Colonic mucosa (tissue), 4 donors: ENCODE data around the gene RGS12. TPM values are rescaled to one million over a fixed set of nuclear protein-coding genes. Genes with fewer than 3 reads are reported as not detected.

Source experiments
- DNase-seq: peaks from one replicate; pipeline ENCODE4 v3.0.0-alpha.2; 2020
- H3K27ac ChIP-seq: fragments of 200-600 bp; one replicate; pipeline ENCODE4 v1.8.0; 2021
- H3K27me3 ChIP-seq: fragments of 200-600 bp; one replicate; pipeline ENCODE4 v1.8.0; 2021
- H3K36me3 ChIP-seq: fragments of 200-600 bp; one replicate; pipeline ENCODE4 v1.8.0; 2021
- H3K4me1 ChIP-seq: fragments of 200-600 bp; one replicate; pipeline ENCODE4 v1.8.0; 2021; ENCODE audit warnings: mild to moderate bottlenecking
- H3K4me3 ChIP-seq: fragments of 200-600 bp; one replicate; pipeline ENCODE4 v1.8.0; 2021
- H3K9ac ChIP-seq, 2 donors: one replicate each; pipeline ENCODE4 v1.7.0; 2013; ENCODE audit warnings: control low read depth in 2 of 2, low read depth in 2 of 2, low read length in 2 of 2
- H3K9me3 ChIP-seq: fragments of 200-600 bp; one replicate; pipeline ENCODE4 v1.8.0; 2021
- intact Hi-C: fragments of 100-400 bp; cut with DNase I; formaldehyde crosslinking; loops from one replicate; pipeline ENCODE4 v1.14.1; 2022
- total RNA-seq, 2 donors: library from RNA; stranded (reverse); fragmentation: NEBNext Ultra II Directional in 1 of 2; extraction: Animal tissue kit (Norgen Biotek cat#: 25700) in 1 of 2; gene quantifications; one replicate each; pipeline ENCODE4 v1.2.1, GENCODE V29; 2021
- TF ChIP-seq, protein P1 (sequence below): fragments of 200-600 bp; IDR thresholded peaks from one replicate; pipeline ENCODE4 v1.8.0; 2022; ENCODE audit warnings: antibody characterized with exemption, mild to moderate bottlenecking
- donor health status: healthy.
- donor health status: DM: no; HTN: no; CAD: no.
- donor health status: DM: no; HTN: no; CAD: no.

RGS12 gene
- total RNA-seq, 2 donors from 2014 or later = 18.0 to 25.7 TPM

DNA sequence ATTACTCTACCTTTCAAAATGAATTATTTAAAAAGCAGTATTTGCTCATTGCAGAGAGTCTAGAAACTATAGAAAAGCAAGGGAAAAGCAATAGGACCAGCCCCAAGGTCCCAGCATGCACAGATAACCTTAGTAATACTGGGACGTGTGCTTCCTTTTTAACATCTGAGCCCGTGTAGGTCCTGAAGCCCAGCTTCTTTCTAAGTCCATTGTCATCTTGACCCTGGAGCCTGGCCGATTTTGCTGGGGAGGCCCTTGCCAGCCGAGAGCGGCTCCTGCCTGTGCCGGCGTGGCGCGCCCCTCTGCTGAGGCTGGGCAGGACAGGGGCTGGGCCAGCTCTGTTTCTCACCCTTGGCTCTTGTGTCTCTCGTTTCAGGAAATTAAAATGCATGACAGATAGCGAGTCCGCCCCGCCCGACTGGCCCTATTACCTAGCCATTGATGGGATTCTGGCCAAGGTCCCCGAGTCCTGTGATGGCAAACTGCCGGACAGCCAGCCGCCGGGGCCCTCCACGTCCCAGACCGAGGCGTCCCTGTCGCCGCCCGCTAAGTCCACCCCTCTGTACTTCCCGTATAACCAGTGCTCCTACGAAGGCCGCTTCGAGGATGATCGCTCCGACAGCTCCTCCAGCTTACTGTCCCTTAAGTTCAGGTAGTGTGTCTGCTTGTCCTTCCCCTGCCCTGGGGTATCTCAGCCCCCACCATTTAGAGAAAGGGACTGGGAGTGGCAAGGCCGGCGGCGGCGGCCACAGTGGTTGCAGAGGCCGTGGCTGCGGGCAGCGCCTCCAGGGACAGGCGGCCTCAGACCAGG is 39.8 kb upstream of the RGS12 start:
- Histone ChIP-seq H3K4me1 (no peaks in the 10 kb centered on the region), H3K4me3 (no peak overlapping the region), H3K27ac (no peak overlapping the region), H3K9ac (no peak overlapping the region), H3K9me3 (no peaks in the 10 kb centered on the region), H3K27me3 (no peaks in the 10 kb centered on the region), H3K36me3 (no peaks in the 10 kb centered on the region)
- DNase-seq = no peak
- intact Hi-C loops = no loop called here
- TF ChIP-seq, protein P1, sequence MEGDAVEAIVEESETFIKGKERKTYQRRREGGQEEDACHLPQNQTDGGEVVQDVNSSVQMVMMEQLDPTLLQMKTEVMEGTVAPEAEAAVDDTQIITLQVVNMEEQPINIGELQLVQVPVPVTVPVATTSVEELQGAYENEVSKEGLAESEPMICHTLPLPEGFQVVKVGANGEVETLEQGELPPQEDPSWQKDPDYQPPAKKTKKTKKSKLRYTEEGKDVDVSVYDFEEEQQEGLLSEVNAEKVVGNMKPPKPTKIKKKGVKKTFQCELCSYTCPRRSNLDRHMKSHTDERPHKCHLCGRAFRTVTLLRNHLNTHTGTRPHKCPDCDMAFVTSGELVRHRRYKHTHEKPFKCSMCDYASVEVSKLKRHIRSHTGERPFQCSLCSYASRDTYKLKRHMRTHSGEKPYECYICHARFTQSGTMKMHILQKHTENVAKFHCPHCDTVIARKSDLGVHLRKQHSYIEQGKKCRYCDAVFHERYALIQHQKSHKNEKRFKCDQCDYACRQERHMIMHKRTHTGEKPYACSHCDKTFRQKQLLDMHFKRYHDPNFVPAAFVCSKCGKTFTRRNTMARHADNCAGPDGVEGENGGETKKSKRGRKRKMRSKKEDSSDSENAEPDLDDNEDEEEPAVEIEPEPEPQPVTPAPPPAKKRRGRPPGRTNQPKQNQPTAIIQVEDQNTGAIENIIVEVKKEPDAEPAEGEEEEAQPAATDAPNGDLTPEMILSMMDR = no peak

DNA sequence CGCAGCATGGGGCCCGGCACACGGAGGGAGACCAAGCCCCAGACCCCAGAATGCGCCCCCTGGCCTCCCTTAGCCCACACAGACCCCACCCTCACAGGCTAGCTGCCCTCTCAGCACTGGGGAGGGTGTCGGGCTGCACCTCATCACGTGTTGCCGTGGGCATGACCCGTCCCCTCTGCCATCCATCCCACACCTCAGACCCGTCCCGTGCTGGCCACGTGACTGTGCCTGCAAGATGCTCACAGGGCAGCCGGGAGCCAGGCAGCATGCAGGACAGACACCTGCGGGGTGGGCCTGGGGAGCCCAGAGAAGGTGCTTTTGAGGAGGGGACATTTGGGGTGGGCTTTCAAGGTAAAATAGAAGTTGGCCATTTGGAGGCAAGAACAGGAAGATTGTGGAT is 39.0 kb upstream of the RGS12 start:
- Histone ChIP-seq H3K4me3 (no peak overlapping the region), H3K9ac (no peak overlapping the region), H3K27ac (no peak overlapping the region), H3K36me3 (no peaks in the 10 kb centered on the region), H3K9me3 (no peaks in the 10 kb centered on the region), H3K27me3 (no peaks in the 10 kb centered on the region), H3K4me1 (no peaks in the 10 kb centered on the region)
- intact Hi-C loops = no loop called here
- TF ChIP-seq, protein P1 = no peak
- DNase-seq = no peak

DNA sequence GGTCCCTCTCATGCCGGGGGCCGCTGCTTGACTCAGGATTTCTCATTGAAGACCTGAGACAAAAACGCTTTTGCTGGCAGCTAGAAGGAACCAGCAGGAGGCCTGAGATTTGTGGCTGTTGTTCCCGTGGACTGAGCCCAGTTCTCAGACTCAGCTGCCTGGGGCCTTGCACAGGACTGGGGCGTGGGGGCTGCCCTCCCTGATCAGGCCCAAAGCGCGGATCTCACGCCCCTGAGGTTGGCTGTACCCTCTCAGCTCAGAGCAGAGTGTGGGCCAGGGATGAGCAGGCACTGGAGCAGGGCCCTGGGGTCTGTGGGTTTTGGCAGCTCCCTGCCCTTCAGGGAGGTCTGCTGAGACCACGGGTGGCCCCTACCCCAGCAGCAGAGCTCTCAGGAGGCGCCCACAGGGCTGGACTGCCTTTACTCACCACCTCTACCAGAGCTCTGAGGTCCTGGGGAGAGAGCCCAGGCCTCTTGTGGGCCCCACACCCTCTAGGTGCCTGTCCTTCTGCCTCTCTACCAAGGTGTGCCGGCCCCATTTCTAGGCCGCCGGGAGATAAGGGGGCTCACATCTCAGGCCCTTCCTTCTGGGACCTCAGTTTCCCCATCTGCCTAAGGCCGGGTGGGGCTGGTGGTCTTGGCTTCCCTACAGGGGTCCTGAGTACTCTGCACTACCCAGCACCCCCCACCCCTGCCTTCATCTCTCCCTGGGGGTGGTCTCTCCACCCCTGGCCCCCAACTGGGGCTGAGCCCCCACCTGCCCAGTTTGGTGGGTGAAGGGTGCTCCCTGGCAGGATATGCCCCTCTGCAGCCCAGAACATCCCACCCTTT is 38.3 kb upstream of the RGS12 start:
- DNase-seq = no peak
- intact Hi-C loops = no loop called here
- TF ChIP-seq, protein P1 = no peak
- no peak overlapping the region for H3K4me3 ChIP-seq
- H3K36me3 ChIP-seq = no peaks in the 10 kb centered on the region
- H3K27me3 ChIP-seq = no peaks in the 10 kb centered on the region
- no peaks in the 10 kb centered on the region for H3K9me3 ChIP-seq
- H3K27ac ChIP-seq = no peak overlapping the region
- no peaks in the 10 kb centered on the region for H3K4me1 ChIP-seq
- peak overlapping the region in 1 of 2 donors; percentile 35 for H3K9ac ChIP-seq

DNA sequence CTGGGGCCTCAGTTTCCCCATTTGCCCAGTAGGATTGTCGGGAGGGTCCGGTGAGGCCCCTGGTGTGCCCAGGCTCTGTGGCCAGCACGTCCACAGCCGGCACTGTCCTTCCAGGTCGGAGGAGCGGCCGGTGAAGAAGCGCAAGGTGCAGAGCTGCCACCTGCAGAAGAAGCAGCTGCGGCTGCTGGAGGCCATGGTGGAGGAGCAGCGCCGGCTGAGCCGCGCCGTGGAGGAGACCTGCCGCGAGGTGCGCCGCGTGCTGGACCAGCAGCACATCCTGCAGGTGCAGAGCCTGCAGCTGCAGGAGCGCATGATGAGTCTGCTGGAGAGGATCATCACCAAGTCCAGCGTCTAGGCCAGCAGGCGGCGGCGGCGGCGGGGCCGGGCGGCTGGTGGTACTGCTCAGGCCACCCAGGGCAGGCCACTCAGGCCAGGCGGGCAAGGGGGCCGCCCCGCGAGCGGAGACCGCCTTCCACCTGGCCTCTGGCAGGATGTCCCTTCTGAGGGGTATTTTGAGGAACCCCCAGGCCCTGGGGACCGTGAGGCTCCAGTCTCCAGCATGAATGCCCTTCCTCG is 37.1 kb upstream of the RGS12 start:
- H3K36me3 ChIP-seq = no peaks in the 10 kb centered on the region
- H3K9me3 ChIP-seq = no peaks in the 10 kb centered on the region
- no peak overlapping the region for H3K27ac ChIP-seq
- no peak overlapping the region for H3K9ac ChIP-seq
- intact Hi-C loops = no loop called here
- DNase-seq = no peak
- TF ChIP-seq, protein P1 = no peak
- H3K27me3 ChIP-seq = no peaks in the 10 kb centered on the region
- no peaks in the 10 kb centered on the region for H3K4me1 ChIP-seq
- H3K4me3 ChIP-seq = no peak overlapping the region

DNA sequence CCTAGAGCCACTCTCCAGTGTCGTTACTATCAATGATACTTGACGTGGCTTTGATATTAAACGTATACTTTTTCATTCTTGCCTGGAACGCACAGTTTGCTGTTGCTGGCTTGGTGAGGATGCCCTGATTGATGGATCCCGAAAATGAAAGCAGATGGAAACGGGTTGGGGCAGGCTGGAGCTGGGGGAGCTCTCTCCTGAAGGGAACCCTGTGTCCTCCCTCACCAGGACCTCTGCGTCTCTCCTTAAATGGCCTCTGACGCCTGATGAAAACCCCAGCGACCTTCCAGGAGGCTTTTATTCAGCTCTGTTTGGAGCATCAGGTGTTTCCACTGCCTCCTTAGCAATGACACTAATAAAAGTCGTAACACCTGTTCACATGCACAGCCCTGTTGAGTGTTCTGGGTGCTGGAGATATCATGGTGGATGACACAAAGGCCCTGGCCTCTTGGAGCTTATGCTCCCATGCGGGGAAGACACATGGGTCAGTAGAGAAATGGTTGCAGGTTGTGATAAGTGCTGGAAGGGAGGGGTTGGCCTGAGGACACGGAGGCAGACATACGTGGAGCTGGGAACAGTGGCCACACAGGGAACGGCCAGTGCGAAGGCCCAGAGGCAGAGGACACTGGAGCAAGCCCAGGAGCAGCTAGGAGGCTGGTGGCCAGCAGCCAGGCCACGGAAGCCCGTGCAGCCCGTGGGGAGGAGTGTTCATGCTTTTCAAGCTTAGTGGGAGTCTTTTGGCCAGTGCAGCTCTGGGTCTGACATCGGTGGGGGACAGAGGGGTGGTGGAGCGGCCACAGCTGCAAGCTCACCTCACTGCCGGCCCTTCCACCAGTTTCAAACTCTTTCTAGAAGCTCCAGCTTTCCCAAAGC is 36.4 kb upstream of the RGS12 start:
- H3K36me3 ChIP-seq = no peaks in the 10 kb centered on the region
- H3K4me3 ChIP-seq = no peak overlapping the region
- intact Hi-C loops = no loop called here
- no peaks in the 10 kb centered on the region for H3K27me3 ChIP-seq
- H3K9me3 ChIP-seq = no peaks in the 10 kb centered on the region
- H3K27ac ChIP-seq = no peak overlapping the region
- DNase-seq = no peak
- TF ChIP-seq, protein P1 = no peak
- H3K9ac ChIP-seq = no peak overlapping the region
- no peaks in the 10 kb centered on the region for H3K4me1 ChIP-seq
